NT2/D1 (cell line): ENCODE data around the gene TMEM79.

ENCODE experiments used
- SUZ12 ChIP-seq: IDR thresholded peaks from 2 replicates; pipeline ENCODE4 v1.6.1; 2011; ENCODE audit not compliant: insufficient read length, insufficient read depth; ENCODE audit errors: extremely low read depth
- YY1 ChIP-seq: IDR thresholded peaks from 2 replicates; pipeline ENCODE4 v1.6.1; 2011; ENCODE audit not compliant: insufficient read length, insufficient read depth

- TF ChIP-seq YY1 (no peak), SUZ12 (no peak)
Observed at GRCh38 chr1:156281693-156282478, 2.2 kb upstream of the TMEM79 start.
